Measurements from ENCODE around the gene NR3C2. TPM values are rescaled to one million over a fixed set of nuclear protein-coding genes. Genes with fewer than 3 reads are reported as not detected.

The NR3C2 gene
- polyA plus RNA-seq, 1 of the 3 experiments (the other 2 are of a cell fraction): 0.02 TPM

DNA sequence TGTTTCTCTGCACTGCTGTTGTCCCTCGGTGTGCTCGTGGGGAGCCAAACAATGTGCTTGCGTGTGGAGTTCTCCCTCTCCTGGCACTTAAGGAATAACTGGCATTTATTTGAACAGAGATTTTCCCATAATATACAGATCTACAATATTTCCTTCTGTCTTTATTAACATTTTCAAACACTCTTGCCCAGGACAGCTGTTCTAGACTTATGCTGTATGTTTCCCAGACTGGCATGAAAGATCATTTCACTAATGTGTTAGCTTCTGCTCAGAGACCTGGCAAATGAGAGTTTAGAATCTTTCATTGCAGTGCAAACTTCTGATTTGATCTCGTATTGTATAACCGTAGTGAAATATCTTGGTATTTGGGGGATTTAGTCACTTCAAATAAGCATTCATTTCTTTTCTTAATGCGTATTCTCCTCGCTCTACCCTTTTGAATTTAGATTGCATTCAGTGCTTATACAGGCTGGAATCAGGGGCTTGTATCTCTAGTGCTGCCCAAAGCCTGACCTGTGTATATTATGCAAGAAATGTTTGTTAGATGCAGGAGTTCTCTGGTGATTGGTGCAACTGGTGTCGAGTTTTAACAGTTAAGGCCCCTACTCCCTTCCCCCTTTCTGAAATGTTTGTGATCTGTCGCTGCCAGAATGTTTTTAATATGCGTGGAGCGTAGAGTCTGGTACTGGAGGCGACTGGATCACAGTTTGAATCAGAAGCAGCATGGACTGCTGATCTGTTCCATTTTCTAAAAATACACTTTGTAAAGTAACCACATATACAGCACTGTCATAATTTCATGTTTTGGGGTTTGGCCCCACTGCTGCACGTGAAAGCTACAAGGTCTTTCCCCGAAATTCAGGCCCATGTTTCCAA is 384.0 kb downstream of the NR3C2 start:
- no peak overlapping the region for H3K4me3 ChIP-seq (ENCODE audit: low read depth in 2 of 2, low read length in 1 of 2)
- no peak overlapping the region for H3K9ac ChIP-seq
- H2AFZ ChIP-seq (ENCODE audit: low read depth): no peak overlapping the region
- no peak for TF ChIP-seq TAF1 (IDR thresholded peaks at IDR 0.05; ENCODE audit: borderline replicate concordance, low read depth, low read length)
- TF ChIP-seq ELF1 (IDR thresholded peaks at IDR 0.05): no peak
- TF ChIP-seq GABPA (IDR thresholded peaks at IDR 0.05; ENCODE audit: low read depth): no peak
- TF ChIP-seq, protein P1, sequence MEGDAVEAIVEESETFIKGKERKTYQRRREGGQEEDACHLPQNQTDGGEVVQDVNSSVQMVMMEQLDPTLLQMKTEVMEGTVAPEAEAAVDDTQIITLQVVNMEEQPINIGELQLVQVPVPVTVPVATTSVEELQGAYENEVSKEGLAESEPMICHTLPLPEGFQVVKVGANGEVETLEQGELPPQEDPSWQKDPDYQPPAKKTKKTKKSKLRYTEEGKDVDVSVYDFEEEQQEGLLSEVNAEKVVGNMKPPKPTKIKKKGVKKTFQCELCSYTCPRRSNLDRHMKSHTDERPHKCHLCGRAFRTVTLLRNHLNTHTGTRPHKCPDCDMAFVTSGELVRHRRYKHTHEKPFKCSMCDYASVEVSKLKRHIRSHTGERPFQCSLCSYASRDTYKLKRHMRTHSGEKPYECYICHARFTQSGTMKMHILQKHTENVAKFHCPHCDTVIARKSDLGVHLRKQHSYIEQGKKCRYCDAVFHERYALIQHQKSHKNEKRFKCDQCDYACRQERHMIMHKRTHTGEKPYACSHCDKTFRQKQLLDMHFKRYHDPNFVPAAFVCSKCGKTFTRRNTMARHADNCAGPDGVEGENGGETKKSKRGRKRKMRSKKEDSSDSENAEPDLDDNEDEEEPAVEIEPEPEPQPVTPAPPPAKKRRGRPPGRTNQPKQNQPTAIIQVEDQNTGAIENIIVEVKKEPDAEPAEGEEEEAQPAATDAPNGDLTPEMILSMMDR (IDR thresholded peaks at IDR 0.05): no peak
- TF ChIP-seq RCOR1 (IDR thresholded peaks at IDR 0.05; ENCODE audit: low read length): no peak
- TF ChIP-seq, protein P2, sequence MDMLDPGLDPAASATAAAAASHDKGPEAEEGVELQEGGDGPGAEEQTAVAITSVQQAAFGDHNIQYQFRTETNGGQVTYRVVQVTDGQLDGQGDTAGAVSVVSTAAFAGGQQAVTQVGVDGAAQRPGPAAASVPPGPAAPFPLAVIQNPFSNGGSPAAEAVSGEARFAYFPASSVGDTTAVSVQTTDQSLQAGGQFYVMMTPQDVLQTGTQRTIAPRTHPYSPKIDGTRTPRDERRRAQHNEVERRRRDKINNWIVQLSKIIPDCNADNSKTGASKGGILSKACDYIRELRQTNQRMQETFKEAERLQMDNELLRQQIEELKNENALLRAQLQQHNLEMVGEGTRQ (IDR thresholded peaks at IDR 0.05; ENCODE audit: borderline replicate concordance, low read depth, low read length): no peak
- no peak for TF ChIP-seq RFX5 (IDR thresholded peaks at IDR 0.05; ENCODE audit: low read length)
- TF ChIP-seq, protein P3, sequence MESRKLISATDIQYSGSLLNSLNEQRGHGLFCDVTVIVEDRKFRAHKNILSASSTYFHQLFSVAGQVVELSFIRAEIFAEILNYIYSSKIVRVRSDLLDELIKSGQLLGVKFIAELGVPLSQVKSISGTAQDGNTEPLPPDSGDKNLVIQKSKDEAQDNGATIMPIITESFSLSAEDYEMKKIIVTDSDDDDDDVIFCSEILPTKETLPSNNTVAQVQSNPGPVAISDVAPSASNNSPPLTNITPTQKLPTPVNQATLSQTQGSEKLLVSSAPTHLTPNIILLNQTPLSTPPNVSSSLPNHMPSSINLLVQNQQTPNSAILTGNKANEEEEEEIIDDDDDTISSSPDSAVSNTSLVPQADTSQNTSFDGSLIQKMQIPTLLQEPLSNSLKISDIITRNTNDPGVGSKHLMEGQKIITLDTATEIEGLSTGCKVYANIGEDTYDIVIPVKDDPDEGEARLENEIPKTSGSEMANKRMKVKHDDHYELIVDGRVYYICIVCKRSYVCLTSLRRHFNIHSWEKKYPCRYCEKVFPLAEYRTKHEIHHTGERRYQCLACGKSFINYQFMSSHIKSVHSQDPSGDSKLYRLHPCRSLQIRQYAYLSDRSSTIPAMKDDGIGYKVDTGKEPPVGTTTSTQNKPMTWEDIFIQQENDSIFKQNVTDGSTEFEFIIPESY (IDR thresholded peaks at IDR 0.05; ENCODE audit: borderline replicate concordance, low read depth): no peak
- TF ChIP-seq MEF2A (IDR thresholded peaks at IDR 0.05; ENCODE audit: borderline replicate concordance, low read depth): no peak
- TF ChIP-seq SMC3 (IDR thresholded peaks at IDR 0.05; ENCODE audit: low read depth, low read length): no peak
- TF ChIP-seq EZH2phosphoT487 (IDR thresholded peaks at IDR 0.05; ENCODE audit: borderline replicate concordance, low read depth): no peak
- TF ChIP-seq, protein P4, sequence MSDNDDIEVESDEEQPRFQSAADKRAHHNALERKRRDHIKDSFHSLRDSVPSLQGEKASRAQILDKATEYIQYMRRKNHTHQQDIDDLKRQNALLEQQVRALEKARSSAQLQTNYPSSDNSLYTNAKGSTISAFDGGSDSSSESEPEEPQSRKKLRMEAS (IDR thresholded peaks at IDR 0.05; ENCODE audit: low read depth): no peak
- TF ChIP-seq, protein P5, sequence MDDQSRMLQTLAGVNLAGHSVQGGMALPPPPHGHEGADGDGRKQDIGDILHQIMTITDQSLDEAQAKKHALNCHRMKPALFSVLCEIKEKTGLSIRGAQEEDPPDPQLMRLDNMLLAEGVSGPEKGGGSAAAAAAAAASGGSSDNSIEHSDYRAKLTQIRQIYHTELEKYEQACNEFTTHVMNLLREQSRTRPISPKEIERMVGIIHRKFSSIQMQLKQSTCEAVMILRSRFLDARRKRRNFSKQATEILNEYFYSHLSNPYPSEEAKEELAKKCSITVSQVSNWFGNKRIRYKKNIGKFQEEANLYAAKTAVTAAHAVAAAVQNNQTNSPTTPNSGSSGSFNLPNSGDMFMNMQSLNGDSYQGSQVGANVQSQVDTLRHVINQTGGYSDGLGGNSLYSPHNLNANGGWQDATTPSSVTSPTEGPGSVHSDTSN (IDR thresholded peaks at IDR 0.05): no peak
- no peak for TF ChIP-seq NRF1 (IDR thresholded peaks at IDR 0.05; ENCODE audit: low read depth, low read length)
- H3K9me3 ChIP-seq: no peaks in the 10 kb centered on the region
- ChIA-PET CTCF (interaction anchor here (1.2 kb wide), 1 partner anchor 191 kb away, joined by 3 read pairs; no protein-coding TSS in a partner anchor), POLR2A (interaction anchor here (0.6 kb wide), 1 partner anchor 316 kb away, joined by 3 read pairs; no protein-coding TSS in a partner anchor)
- H3K27ac ChIP-seq (ENCODE audit: low read depth in 2 of 2, low read length in 1 of 2): no peak overlapping the region
- no peak for DNase-seq
- H3K36me3 ChIP-seq (replicated peaks in 1 of 2; ENCODE audit: control insufficient read depth in 1 of 2, insufficient read depth in 2 of 2, low read length in 1 of 2): no peaks in the 10 kb centered on the region
- H3K79me2 ChIP-seq (ENCODE audit: insufficient read depth): no peaks in the 10 kb centered on the region
- H3K4me2 ChIP-seq: no peak overlapping the region
- H4K20me1 ChIP-seq (ENCODE audit: insufficient read depth): no peaks in the 10 kb centered on the region
- no peaks in the 10 kb centered on the region for H3K27me3 ChIP-seq (ENCODE audit: insufficient read depth)
- peaks cover 9 to 13% of the 10 kb centered on the region in 2 experiments; a peak in 3 of 4 replicates for H3K4me1 ChIP-seq (ENCODE audit: control insufficient read depth in 1 of 2, insufficient read depth in 2 of 2, low read depth in 1 of 2, low read length in 1 of 2)
- WGBS (ENCODE audit: low lambda C conversion rate): 95% methylated on average over 14 of the region's 14 CpGs
- no peaks in the 10 kb centered on the region for H3K9me2 ChIP-seq
- H3F3A ChIP-seq (replicated peaks; ENCODE audit: insufficient read depth): no peaks in the 10 kb centered on the region

All from SK-N-SH (cell line).